HG03354 (cell line): ENCODE measurements around the gene XPR1.
A peak's percentile ranks its signal among the peaks of the same experiment; 100 is the strongest.

Experiments used
- ATAC-seq: cut with Tn5 transposase; IDR thresholded peaks from one replicate; pipeline ENCODE4 v1.9.1; 2021; ENCODE audit warnings: mild to moderate bottlenecking; ENCODE audit not compliant: unreplicated experiment, poor library complexity, severe bottlenecking

XPR1 gene

DNA sequence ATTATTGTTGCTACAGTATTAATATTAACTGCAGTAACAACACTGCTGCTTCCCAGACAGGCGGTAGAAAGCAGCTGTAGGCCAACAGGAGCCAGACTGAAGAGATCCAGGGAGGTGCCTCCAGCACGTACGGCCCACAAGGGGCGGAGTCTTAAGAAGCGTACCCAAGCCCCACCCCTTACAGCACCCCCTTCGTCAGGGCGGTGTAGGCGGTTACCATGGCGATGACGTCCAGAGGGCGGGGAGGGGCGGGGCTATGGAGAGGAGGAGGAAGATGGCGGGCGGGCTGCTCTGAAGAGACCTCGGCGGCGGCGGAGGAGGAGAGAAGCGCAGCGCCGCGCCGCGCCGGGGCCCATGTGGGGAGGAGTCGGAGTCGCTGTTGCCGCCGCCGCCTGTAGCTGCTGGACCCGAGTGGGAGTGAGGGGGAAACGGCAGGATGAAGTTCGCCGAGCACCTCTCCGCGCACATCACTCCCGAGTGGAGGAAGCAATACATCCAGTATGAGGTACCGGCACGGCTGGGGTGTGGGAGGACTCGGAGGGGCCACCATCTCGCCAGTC, at the start of gene XPR1:
XPR1 (plus strand) TSS at position 257 of the 560 bp plus-strand sequence; CDS start at position 437, 180 bp downstream.
- ATAC-seq, result peak; percentile 97

GRCh38 chr1:180584869-180585268, 47.0 kb upstream of the XPR1 start:
- ATAC-seq, result no peak

- ATAC-seq, result no peak
Measured at GRCh38 chr1:180585994-180586359, 45.8 kb upstream of the XPR1 start.

DNA sequence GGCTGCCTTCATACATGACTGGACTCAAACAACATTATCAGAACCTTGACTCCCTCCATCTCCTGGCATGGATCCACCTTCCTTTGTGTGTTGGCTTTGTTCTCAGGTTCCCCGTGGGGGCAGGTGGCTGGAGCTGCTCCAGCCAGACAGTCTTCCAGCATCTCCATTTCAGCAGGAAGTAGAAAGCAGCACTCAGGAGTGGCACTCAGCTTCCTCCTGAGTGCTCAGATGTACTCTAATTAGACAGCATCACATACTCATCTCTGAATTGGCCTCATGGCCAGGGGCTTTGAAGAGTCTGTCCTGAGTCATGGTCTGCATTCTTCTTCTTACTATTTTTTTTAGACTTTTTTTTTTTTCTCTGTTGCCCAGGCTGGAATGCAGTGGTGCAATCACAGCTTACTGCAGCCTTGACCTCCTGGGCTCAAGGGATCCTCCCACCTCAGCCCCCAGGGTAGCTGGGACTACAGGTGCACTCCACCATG, 45.1 kb upstream of the XPR1 start:
- no peak for ATAC-seq

GRCh38 chr1:180588121-180588520, 43.7 kb upstream of the XPR1 start:
- ATAC-seq, result no peak

- no peak for ATAC-seq
Measured at GRCh38 chr1:180590889-180591288, 40.9 kb upstream of the XPR1 start.

DNA sequence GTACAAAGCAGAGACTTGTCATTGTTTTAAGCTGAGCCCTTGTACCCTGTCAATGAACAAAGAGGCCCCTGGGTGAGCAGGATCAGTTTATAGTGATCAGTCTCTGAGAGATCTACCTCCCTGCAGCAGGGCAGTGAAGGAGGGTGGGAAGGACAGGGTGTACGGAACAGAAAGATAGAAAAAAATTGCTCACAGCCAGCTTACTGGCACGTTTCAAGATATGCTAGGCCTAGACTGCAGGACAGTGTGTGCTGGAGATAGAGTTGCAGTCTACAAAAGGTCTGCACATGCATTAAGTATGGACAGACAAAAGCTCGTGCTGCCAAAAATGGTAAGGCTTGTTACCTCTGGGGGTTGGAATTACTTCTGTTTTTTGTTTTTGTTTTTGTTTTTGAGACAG, 38.4 kb upstream of the XPR1 start:
- no peak for ATAC-seq

GRCh38 chr1:180594723-180595122, 37.1 kb upstream of the XPR1 start:
- no peak for ATAC-seq

DNA sequence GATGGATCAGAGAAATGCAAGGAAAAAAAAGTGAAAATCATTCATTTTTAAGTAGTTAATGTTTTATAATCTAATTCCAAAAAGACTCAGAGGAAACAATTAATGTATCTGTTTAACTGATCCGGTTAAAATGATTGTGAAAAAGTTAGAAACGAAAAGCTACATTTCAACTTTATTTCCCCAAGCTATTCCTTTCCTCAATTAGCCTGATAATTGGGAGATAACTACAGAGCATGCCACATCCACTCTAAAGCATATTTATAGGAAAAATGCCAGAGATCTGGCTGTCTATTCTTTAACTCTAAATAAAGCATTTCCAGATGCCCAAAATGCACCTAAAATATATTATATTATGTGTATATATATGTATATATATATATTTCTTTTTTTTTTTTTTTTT, 35.9 kb upstream of the XPR1 start:
- no peak for ATAC-seq

DNA sequence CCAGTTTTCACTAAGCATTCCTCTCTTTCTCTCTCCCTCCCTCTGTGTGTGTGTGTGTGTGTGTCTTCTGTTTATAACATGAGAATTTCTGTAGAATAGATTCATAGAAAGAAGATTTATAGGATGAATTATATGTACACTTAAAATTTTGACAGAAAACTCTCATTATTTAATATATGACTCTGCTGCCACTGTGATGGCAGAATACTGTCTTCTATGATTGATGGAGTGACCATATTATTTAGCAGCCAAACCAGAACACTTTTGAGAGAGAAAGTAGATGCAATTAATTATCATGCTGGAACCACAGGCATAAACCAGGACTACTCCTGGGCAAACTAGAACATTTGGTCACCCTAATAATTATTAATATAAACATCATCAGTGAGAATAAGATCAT, 34.3 kb upstream of the XPR1 start:
- ATAC-seq, result no peak

GRCh38 chr1:180598333-180598974, 33.4 kb upstream of the XPR1 start:
- no peak for ATAC-seq

- ATAC-seq, result no peak
Measured at GRCh38 chr1:180600343-180600742, 31.5 kb upstream of the XPR1 start.

GRCh38 chr1:180601512-180601911, 30.3 kb upstream of the XPR1 start:
- ATAC-seq, result no peak

DNA sequence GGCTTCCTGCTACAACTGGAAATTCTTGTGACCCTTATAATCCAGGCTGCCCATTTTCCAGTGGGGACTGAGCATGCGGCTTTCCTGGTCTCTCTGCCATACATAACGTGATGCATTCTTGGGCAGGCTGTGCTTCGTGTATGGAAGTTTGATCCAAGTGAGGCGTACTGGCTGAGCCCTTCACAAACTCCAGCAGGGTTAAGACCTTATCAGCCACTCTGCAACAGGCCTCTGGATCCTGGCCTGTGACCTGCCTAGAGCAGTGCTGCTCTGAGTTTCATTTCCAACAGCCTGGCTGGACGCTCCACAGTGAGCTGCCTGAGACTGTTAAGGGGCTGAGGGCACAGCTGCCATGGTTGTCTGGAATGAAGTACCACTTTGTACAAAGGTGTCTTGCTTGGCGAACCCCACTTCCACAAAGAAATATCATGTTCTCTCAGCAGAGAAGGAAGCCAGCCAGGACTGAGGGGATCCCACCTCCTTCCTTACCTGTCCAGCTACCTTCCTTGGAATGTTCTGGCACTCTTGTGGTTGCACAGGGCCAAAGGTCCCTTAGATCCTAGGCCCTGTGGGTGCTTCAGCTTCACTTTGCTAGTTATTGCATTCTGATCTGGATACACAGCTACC, 28.5 kb upstream of the XPR1 start:
- no peak for ATAC-seq

GRCh38 chr1:180603850-180604226, 28.0 kb upstream of the XPR1 start:
- no peak for ATAC-seq

DNA sequence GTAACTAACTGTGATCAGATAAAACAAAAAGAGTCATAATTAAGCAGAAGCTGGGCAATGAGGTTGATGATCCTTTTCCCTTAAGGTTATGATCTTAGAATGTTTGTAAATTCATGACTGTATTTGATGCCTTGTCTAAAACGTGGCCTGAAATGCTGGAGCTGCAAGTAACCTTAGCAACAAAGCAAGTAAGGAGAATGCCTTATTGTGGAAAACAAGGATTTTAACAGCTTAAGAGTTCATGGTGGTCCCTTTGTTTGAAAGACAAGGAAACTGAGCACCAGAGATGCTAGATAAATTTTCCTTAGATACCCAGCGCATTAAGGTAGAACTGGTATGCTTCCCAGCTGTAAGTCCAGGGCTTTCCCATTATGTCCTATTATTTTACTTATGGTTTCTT, 25.7 kb upstream of the XPR1 start:
- no peak for ATAC-seq

DNA sequence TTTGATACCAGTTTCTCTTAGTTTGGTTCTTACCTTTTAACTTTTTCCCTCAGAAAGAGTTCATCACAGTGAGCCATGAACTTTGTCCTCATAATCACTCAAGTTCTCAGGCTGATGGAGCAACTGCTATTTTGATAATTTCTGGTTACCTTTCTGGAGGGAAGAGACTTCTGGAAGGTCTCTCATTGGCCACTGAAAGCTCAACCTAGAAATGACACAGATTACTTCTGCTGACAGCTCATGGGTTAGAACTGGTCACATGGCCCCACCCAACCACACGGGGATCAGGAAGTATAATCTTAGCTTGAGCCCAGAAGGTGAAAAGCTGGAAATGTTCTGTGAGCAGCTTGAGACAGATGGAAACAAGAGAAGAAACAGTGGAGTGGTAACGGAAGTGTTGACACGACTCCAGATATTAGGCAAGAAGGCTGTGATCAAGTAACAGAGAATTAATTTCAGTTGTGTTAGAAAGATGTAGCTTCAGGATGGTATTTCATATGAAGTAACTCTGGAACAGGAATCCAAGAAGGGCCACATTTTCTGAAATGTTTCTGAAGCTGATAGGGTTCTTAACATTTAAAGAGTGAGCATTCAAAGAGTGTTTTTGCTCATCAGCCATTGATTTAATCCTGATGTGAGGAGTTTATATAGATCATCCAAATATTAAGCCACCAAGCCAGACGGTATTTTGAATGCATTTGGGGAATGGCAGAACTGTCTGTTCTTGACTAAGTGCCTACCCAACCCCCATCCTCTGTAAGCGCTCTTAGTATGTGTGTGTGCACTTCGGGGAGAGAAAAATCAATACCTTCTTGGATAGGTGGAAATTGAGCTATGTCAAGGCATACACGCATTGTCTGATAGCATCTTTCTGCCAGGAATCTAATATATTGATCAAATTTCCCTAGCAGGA, 21.9 kb upstream of the XPR1 start:
- ATAC-seq, result no peak

- ATAC-seq, result no peak
Measured at GRCh38 chr1:180610556-180611015, 21.2 kb upstream of the XPR1 start.

DNA sequence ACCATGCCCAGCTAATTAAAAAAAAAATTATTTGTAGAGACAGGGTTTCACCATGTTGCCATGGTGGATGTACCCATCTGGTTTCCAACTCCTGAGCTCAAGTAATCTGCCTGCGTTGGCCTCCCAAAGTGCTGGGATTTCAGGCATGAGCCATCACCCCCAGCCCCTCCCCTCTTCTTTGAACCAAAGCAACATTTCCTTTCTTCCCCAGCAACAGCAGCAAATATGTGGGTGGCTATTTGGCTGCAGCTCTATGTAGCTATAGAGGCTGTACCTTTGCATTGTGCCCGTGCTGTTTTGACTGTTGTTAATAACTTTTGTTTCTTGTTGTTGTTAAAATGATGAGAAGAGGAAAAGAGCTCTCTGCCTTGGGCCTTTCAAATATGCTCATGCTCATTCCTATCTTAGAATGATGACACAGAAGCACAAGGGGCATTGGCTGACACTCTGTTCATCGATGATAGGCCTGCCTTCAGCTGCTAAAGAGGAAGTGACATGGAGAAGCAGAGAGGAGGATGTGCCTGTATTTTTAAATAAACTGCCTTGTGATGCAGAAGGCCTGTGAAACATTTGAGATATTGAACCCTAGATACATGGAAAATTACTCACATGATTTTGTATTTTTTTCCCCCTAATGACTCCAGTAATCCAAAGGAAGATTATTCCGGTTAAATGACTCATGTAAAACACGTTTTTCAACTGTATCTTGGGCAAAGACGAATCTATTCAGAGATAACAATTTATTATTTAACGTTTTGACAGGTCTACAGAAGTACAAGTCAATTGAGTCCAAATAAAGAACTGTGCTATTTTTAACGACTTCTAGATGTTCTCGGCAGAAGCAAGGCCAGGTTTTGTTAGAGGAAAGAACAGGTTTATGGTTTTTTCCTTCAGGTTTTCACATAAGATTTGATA, 20.5 kb upstream of the XPR1 start:
- no peak for ATAC-seq
